Ascending aorta (tissue), 2 donors: Measurements from ENCODE around the gene A1BG. TPM values are rescaled to one million over a fixed set of nuclear protein-coding genes. Genes with fewer than 3 reads are reported as not detected.
"Not testable (repeated sequence)": the region's sequence is repeated elsewhere in the genome, so short reads cannot be mapped to it uniquely, and the experiment has no call there.

Source experiments
- DNase-seq, 2 donors: peaks; one replicate each; pipeline ENCODE4 v3.0.0-alpha.2; 2019; ENCODE audit warnings: low spot score in 2 of 2
- H3K27ac ChIP-seq, 2 donors: fragments of 200-600 bp; sonication (generic); one replicate each; pipeline ENCODE4 v1.5.1; 2016 to 2017; ENCODE audit warnings: mild to moderate bottlenecking in 1 of 2
- H3K27me3 ChIP-seq: fragments of 200-600 bp; sonication (generic); one replicate; pipeline ENCODE4 v1.5.1; 2017
- H3K36me3 ChIP-seq, 2 donors: fragments of 200-600 bp; sonication (generic); one replicate each; pipeline ENCODE4 v1.5.1; 2016
- H3K4me1 ChIP-seq, 2 donors: fragments of 200-600 bp; sonication (generic); one replicate each; pipeline ENCODE4 v1.5.1; 2016 to 2017; ENCODE audit warnings: mild to moderate bottlenecking in 1 of 2
- H3K4me3 ChIP-seq, 2 donors: fragments of 200-600 bp; sonication (generic); one replicate each; pipeline ENCODE4 v1.5.1; 2016 to 2017; ENCODE audit warnings: mild to moderate bottlenecking in 1 of 2
- H3K9me3 ChIP-seq, 2 donors: fragments of 200-600 bp; sonication (generic); one replicate each; pipeline ENCODE4 v1.5.1; 2016
- intact Hi-C: fragments of 100-400 bp; cut with DNase I; formaldehyde crosslinking; loops from one replicate; pipeline ENCODE4 v1.15.1; 2023
- total RNA-seq: library from RNA; depleted of rRNA; stranded (reverse); fragments of >200 nt; gene quantifications from one replicate; pipeline ENCODE4 v1.1.0, GENCODE V29; 2016
- TF ChIP-seq, protein P1 (sequence below), 3 experiments: fragments of 200-600 bp in 2 of 3; fragments of 450-650 bp in 1 of 3; sonication (generic) in 2 of 3; IDR thresholded peaks; one replicate each; pipeline ENCODE4 v1.5.1; 2016 to 2019; ENCODE audit warnings: antibody characterized with exemption in 3 of 3, mild to moderate bottlenecking in 1 of 3, moderate library complexity in 1 of 3

A1BG gene
- total RNA-seq, 1 donor from 2014 or later = 0.32 TPM

GRCh38 chr19:58351558-58351878 lies 1.8 kb downstream of the A1BG start:
- DNase-seq = no peak
- TF ChIP-seq, protein P1, sequence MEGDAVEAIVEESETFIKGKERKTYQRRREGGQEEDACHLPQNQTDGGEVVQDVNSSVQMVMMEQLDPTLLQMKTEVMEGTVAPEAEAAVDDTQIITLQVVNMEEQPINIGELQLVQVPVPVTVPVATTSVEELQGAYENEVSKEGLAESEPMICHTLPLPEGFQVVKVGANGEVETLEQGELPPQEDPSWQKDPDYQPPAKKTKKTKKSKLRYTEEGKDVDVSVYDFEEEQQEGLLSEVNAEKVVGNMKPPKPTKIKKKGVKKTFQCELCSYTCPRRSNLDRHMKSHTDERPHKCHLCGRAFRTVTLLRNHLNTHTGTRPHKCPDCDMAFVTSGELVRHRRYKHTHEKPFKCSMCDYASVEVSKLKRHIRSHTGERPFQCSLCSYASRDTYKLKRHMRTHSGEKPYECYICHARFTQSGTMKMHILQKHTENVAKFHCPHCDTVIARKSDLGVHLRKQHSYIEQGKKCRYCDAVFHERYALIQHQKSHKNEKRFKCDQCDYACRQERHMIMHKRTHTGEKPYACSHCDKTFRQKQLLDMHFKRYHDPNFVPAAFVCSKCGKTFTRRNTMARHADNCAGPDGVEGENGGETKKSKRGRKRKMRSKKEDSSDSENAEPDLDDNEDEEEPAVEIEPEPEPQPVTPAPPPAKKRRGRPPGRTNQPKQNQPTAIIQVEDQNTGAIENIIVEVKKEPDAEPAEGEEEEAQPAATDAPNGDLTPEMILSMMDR (IDR thresholded peaks at IDR 0.05) = no peak
- no peaks in the 10 kb centered on the region for H3K9me3 ChIP-seq
- H3K4me1 ChIP-seq = peaks cover 0 to 7% of the 10 kb centered on the region in 2 donors
- no peaks in the 10 kb centered on the region for H3K27me3 ChIP-seq
- H3K27ac ChIP-seq = no peak overlapping the region
- no peak overlapping the region for H3K4me3 ChIP-seq
- intact Hi-C loops = no loop called here
- H3K36me3 ChIP-seq = no peaks in the 10 kb centered on the region

DNA sequence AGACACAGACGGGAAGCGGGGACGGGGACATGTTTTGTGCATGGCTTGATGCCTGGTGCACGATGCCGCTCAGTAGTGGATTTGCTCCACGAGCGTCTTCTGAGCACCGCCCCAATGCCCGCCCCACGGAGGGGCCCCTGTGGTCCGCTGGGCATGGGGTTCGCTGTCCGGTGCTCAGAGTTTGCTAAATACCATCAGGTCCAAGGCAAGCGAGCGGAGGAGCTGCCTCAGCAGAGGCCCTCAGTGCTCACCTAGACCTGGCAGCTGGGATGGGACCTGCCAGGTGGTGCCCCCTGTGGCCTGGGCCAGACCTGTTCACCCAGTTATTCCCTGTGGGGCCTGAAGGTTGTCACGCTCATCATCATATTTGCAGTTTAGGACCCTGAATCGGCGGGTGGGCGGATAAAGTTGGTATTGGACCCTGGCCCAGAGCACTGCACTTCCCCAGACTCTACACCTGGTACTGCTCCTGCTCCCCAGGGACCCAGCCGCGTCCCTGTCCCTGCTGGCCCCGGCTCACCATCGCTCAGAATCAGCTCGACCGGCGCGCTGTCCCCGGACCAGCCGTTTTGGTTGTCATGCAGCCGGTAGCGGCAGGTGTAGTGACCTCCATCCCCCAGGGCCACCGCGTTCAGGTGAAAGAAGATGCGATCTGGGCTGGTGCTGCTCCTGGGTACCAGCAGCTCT lies 2.3 kb downstream of the A1BG start:
- no peaks in the 10 kb centered on the region for H3K27me3 ChIP-seq

GRCh38 chr19:58350001-58350861 lies 3.1 kb downstream of the A1BG start:
- Histone ChIP-seq H3K9me3 (no peaks in the 10 kb centered on the region), H3K27ac (no peak overlapping the region), H3K4me3 (no peak overlapping the region), H3K36me3 (no peaks in the 10 kb centered on the region), H3K27me3 (no peaks in the 10 kb centered on the region), H3K4me1 (peaks cover 0 to 2% of the 10 kb centered on the region in 2 donors)
- no peak for DNase-seq
- TF ChIP-seq, protein P1 (IDR thresholded peaks at IDR 0.05) = no peak
- intact Hi-C loops = no loop called here

More for the DNA sequence above, 2.3 kb downstream of the A1BG start:
- no peak overlapping the region for H3K4me3 ChIP-seq
- H3K36me3 ChIP-seq = no peaks in the 10 kb centered on the region
- DNase-seq = no peak
- H3K4me1 ChIP-seq = peaks cover 0 to 3% of the 10 kb centered on the region in 2 donors
- TF ChIP-seq, protein P1 (IDR thresholded peaks at IDR 0.05) = no peak
- no peaks in the 10 kb centered on the region for H3K9me3 ChIP-seq
- no peak overlapping the region for H3K27ac ChIP-seq
- intact Hi-C loops = no loop called here

GRCh38 chr19:58349590-58349989 lies 3.7 kb downstream of the A1BG start:
- Histone ChIP-seq H3K9me3 (no peaks in the 10 kb centered on the region), H3K4me1 (peaks cover 0 to 2% of the 10 kb centered on the region in 2 donors), H3K27ac (no peak overlapping the region), H3K27me3 (no peaks in the 10 kb centered on the region), H3K36me3 (no peaks in the 10 kb centered on the region), H3K4me3 (no peak overlapping the region)
- TF ChIP-seq, protein P1 (IDR thresholded peaks at IDR 0.05) = no peak
- DNase-seq = no peak
- intact Hi-C loops = no loop called here

DNA sequence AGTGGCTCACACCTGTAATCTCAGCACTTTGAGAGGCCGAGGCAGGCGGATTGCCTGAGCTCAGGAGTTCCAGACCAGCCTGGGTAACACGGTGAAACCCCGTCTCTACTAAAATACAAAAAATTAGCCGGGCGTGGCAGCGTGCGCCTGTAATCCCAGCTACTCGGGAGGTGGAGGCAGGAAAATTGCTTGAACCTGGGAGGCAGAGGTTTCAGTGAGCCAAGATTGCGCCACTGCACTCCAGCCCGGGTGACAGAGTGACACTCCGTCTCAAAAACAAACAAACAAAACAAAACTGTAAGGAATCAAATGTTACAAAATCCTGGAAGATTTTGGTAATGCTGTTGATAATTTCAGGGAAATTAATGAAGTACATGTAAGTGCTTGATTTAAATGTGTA lies 5.2 kb downstream of the A1BG start:
- DNase-seq, intact Hi-C loops, H3K36me3 ChIP-seq, H3K27me3 ChIP-seq, H3K9me3 ChIP-seq, H3K4me1 ChIP-seq: not testable (repeated sequence)
- H3K4me3 ChIP-seq = peak overlapping the region; percentile 60 to 72
- peak overlapping the region in 1 of 2 donors; percentile 82 for H3K27ac ChIP-seq
